ENCODE data around the gene GCSH.

DNA sequence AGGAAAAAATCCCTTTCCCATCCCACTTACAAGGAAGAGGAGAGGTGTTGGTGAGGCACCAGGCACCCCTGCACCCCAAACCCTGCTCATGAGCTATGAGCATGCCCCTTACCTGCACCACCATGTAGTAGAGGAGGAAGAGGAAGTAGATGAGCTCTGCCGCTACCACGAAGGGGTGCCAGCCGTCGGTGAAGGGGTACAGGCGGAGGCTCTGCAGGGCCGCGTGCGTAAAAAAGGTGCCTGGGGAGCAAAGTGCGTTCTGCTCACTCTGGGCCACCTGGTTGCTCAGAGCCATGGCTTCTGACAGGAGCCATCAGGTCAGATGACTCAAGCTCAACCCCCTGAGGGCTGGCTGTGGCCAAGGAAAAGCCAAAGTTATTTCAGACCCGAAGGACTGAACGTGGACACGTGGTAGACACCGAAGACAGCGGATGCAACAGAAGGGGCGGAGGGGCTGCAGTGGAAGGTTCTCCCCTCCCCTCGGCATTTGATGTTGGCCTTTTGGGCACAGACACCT, 25.3 kb upstream of the GCSH start:
- TF ChIP-seq, protein P1, sequence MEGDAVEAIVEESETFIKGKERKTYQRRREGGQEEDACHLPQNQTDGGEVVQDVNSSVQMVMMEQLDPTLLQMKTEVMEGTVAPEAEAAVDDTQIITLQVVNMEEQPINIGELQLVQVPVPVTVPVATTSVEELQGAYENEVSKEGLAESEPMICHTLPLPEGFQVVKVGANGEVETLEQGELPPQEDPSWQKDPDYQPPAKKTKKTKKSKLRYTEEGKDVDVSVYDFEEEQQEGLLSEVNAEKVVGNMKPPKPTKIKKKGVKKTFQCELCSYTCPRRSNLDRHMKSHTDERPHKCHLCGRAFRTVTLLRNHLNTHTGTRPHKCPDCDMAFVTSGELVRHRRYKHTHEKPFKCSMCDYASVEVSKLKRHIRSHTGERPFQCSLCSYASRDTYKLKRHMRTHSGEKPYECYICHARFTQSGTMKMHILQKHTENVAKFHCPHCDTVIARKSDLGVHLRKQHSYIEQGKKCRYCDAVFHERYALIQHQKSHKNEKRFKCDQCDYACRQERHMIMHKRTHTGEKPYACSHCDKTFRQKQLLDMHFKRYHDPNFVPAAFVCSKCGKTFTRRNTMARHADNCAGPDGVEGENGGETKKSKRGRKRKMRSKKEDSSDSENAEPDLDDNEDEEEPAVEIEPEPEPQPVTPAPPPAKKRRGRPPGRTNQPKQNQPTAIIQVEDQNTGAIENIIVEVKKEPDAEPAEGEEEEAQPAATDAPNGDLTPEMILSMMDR (IDR thresholded peaks at IDR 0.05; ENCODE audit: low read length), result no peak
- TF ChIP-seq EZH2 (optimal IDR thresholded peaks at IDR 0.05; ENCODE audit: low read depth, low read length) (no peak), EZH2phosphoT487 (IDR thresholded peaks at IDR 0.05; ENCODE audit: low read length) (no peak)
